Heart left ventricle (tissue), 11 donors: Measurements from ENCODE around the gene DMAC2. TPM values are rescaled to one million over a fixed set of nuclear protein-coding genes. Genes with fewer than 3 reads are reported as not detected.

Experiments
- polyA plus RNA-seq, 2 donors: library from polyadenylated mRNA; stranded (reverse); fragments of 200-250 nt; gene quantifications; one replicate each; pipeline ENCODE4 v1.2.3, GENCODE V29; 2013
- total RNA-seq, 9 donors: library from RNA; depleted of rRNA in 2 of 9; stranded (reverse); fragments of >200 nt in 2 of 9; fragmentation: NEBNext Ultra II Directional in 3 of 9; extraction: Animal tissue kit (Norgen Biotek cat#: 25700) in 3 of 9; gene quantifications; one replicate each; pipeline versions ENCODE4 v1.1.0 to v1.2.4, GENCODE V29; 2016 to 2023
- donor health status: ischemic (EF 13 %, LVEDD 7.1; RV severe dilation, severe dysfunction).
- donor health status: healthy with polysubstance abuse.
- donor health status: DM: no; HTN: yes; CAD: no.
- donor health status: DM: no; HTN: no; CAD: no.
- donor health status: ischemic (EF 25% LVEDD 5.7; RV mildly dilated, moderate dysfunction).
- donor health status: healthy.
- donor health status: DM: yes; HTN: yes; CAD: no.
- donor health status: PGD.
- donor health status: nonischemic (EF 23%, LVEDD 6.1; RV moderate dilation, normal function).

The DMAC2 gene
- total and polyA plus RNA-seq, 11 donors: 67.9 to 138 (median 114) TPM

Other genes with a start within 250 kb of the DMAC2 start
- gene CYP2S1, start 246.7 kb downstream of the DMAC2 start, total RNA-seq: 1 to 10 TPM in 2 of 9 donors, under 1 TPM in 7; 0.18 to 3.8 (median 0.37) TPM
- gene CYP2S1, start 246.7 kb downstream of the DMAC2 start, polyA plus RNA-seq: under 1 TPM; 0.11 to 0.35 TPM
- gene AXL, start 220.7 kb downstream of the DMAC2 start, total RNA-seq: 10 to 100 TPM in 7 of 9 donors, 1 to 10 TPM in 2; 9.3 to 62.5 (median 13.2) TPM
- gene AXL, start 220.7 kb downstream of the DMAC2 start, polyA plus RNA-seq: 10 to 100 TPM in 1 of 2 donors, 1 to 10 TPM in 1; 5.0 to 21.1 TPM
- gene HNRNPUL1, start 175.5 kb downstream of the DMAC2 start, total RNA-seq: 100 to 1,000 TPM in 7 of 9 donors, 10 to 100 TPM in 2; 88.7 to 138 (median 115) TPM
- 10 to 100 TPM; 64.2 to 91.0 TPM for gene HNRNPUL1, start 175.5 kb downstream of the DMAC2 start, polyA plus RNA-seq
- gene CCDC97, start 129.7 kb downstream of the DMAC2 start, total RNA-seq: 10 to 100 TPM; 10.0 to 22.2 (median 14.2) TPM
- gene CCDC97, start 129.7 kb downstream of the DMAC2 start, polyA plus RNA-seq: 10 to 100 TPM; 12.8 to 16.0 TPM
- 10 to 100 TPM in 8 of 9 donors, 1 to 10 TPM in 1; 9.4 to 68.8 (median 13.9) TPM for gene TGFB1, start 86.0 kb downstream of the DMAC2 start, total RNA-seq
- 10 to 100 TPM; 13.4 to 24.0 TPM for gene TGFB1, start 86.0 kb downstream of the DMAC2 start, polyA plus RNA-seq
- 1 to 10 TPM; 2.0 to 5.1 (median 3.3) TPM for gene B9D2, start 75.8 kb downstream of the DMAC2 start, total RNA-seq
- 10 to 100 TPM in 1 of 2 donors, 1 to 10 TPM in 1; 1.9 to 14.6 TPM for gene B9D2, start 75.8 kb downstream of the DMAC2 start, polyA plus RNA-seq
- 1 to 10 TPM; 1.0 to 5.4 (median 2.5) TPM for gene TMEM91, start 63.4 kb downstream of the DMAC2 start, total RNA-seq
- 1 to 10 TPM; 2.5 to 6.7 TPM for gene TMEM91, start 63.4 kb downstream of the DMAC2 start, polyA plus RNA-seq
- 10 to 100 TPM in 8 of 9 donors, 1 to 10 TPM in 1; 9.6 to 18.6 (median 13.7) TPM for gene EXOSC5, start 42.6 kb downstream of the DMAC2 start, total RNA-seq
- gene EXOSC5, start 42.6 kb downstream of the DMAC2 start, polyA plus RNA-seq: 10 to 100 TPM; 21.2 to 40.4 TPM
- 100 to 1,000 TPM in 2 of 9 donors, 10 to 100 TPM in 7; 32.0 to 149 (median 39.2) TPM for gene BCKDHA, start 42.1 kb downstream of the DMAC2 start, total RNA-seq
- gene BCKDHA, start 42.1 kb downstream of the DMAC2 start, polyA plus RNA-seq: 10 to 100 TPM; 39.1 to 74.4 TPM
- gene B3GNT8, start 12.5 kb downstream of the DMAC2 start, total RNA-seq: 10 to 100 TPM in 3 of 9 donors, 1 to 10 TPM in 6; 6.4 to 11.5 (median 9.4) TPM
- gene B3GNT8, start 12.5 kb downstream of the DMAC2 start, polyA plus RNA-seq: 10 to 100 TPM in 1 of 2 donors, 1 to 10 TPM in 1; 5.0 to 12.6 TPM
- gene ERICH4, start 3.2 kb upstream of the DMAC2 start, total RNA-seq: under 1 TPM in 1 of 9 donors, not detected in 8; 0.30 TPM
- under 1 TPM in 1 of 2 donors, not detected in 1; 0.10 TPM for gene ERICH4, start 3.2 kb upstream of the DMAC2 start, polyA plus RNA-seq
- gene CEACAM21, start 136.3 kb upstream of the DMAC2 start, total RNA-seq: 1 to 10 TPM in 2 of 9 donors, under 1 TPM in 6, not detected in 1; 0.27 to 5.7 (median 0.66) TPM
- gene CEACAM21, start 136.3 kb upstream of the DMAC2 start, polyA plus RNA-seq: under 1 TPM in 1 of 2 donors, not detected in 1; 0.50 TPM
- gene CEACAM4, start 187.2 kb upstream of the DMAC2 start, total RNA-seq: 1 to 10 TPM in 1 of 9 donors, under 1 TPM in 6, not detected in 2; 0.29 to 1.5 (median 0.35) TPM
- gene CEACAM4, start 187.2 kb upstream of the DMAC2 start, polyA plus RNA-seq: under 1 TPM; 0.46 to 0.49 TPM
- under 1 TPM in 1 of 9 donors, not detected in 8; 0.26 TPM for gene CEACAM7, start 248.4 kb upstream of the DMAC2 start, total RNA-seq
- gene CEACAM7, start 248.4 kb upstream of the DMAC2 start, polyA plus RNA-seq: under 1 TPM in 1 of 2 donors, not detected in 1; 0.12 TPM